ENCODE data around the gene PDS5A. TPM values are rescaled to one million over a fixed set of nuclear protein-coding genes. Genes with fewer than 3 reads are reported as not detected.

Gene PDS5A
- total and polyA plus RNA-seq, 7 donors: 14.2 to 34.0 (median 29.2) TPM

DNA sequence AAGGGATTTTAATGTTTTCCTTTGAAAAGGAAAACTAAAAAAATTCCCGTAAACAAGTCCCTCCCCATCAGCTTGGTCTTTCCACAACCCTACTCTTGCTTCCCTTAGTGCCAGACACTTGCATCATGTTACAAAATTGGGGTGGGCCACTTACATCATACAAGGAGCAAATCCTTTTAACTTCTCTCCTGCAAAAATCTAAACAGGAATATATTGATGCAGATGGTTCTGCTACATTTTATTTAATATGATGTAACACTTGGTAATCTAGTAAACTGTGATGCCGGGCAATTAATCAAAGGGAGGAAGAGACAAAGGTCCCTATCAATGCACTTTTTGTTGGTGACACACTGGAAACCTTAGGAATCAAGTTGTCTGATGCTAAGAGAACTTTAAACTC is 154.5 kb downstream of the PDS5A start:
- intact Hi-C loops (cut with DNase I): no loop called here
- WGBS, 3 donors: 62 to 68% (median 65%) methylated on average over 2 of the region's 2 CpGs
- peak in 1 of 4 donors; percentile 47 for ATAC-seq
- Histone ChIP-seq H3K4me1 (no peaks in the 10 kb centered on the region), H3K9me3 (no peaks in the 10 kb centered on the region), H3K27ac (no peak overlapping the region), H3K4me3 (no peak overlapping the region), H3K27me3 (ENCODE audit: insufficient read depth in 3 of 3, low read length in 2 of 3) (no peaks in the 10 kb centered on the region), H3K36me3 (ENCODE audit: insufficient read depth in 1 of 2, low read depth in 1 of 2) (peaks cover 0 to 25% of the 10 kb centered on the region in 2 donors)
- TF ChIP-seq, protein P1, sequence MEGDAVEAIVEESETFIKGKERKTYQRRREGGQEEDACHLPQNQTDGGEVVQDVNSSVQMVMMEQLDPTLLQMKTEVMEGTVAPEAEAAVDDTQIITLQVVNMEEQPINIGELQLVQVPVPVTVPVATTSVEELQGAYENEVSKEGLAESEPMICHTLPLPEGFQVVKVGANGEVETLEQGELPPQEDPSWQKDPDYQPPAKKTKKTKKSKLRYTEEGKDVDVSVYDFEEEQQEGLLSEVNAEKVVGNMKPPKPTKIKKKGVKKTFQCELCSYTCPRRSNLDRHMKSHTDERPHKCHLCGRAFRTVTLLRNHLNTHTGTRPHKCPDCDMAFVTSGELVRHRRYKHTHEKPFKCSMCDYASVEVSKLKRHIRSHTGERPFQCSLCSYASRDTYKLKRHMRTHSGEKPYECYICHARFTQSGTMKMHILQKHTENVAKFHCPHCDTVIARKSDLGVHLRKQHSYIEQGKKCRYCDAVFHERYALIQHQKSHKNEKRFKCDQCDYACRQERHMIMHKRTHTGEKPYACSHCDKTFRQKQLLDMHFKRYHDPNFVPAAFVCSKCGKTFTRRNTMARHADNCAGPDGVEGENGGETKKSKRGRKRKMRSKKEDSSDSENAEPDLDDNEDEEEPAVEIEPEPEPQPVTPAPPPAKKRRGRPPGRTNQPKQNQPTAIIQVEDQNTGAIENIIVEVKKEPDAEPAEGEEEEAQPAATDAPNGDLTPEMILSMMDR (IDR thresholded peaks at IDR 0.05): no peak
- no peak for DNase-seq

DNA sequence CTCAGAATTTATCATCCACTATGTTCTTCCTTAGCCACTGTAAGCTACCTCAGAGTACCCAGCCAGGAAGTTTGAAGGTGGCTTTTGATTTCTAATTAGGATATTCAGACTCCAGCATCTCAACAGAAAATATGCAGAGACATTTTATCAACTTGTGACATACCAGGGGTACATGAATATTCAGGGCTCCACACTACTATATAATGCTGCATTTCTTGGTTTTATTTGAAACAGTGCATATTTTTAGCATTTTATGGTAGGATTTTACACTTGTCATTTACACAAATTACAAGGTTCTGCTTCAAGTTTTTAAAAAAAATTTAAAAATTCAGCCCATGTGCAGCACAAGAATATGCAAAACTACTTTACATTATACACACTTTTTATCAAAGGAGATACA is 155.0 kb downstream of the PDS5A start:
- intact Hi-C loops (cut with DNase I): no loop called here
- Histone ChIP-seq H3K4me3 (no peak overlapping the region), H3K9me3 (no peaks in the 10 kb centered on the region), H3K36me3 (ENCODE audit: insufficient read depth in 1 of 2, low read depth in 1 of 2) (peaks cover 0 to 20% of the 10 kb centered on the region in 2 donors), H3K4me1 (no peaks in the 10 kb centered on the region), H3K27ac (no peak overlapping the region), H3K27me3 (ENCODE audit: insufficient read depth in 3 of 3, low read length in 2 of 3) (no peaks in the 10 kb centered on the region)
- ATAC-seq (no peak), DNase-seq (no peak)
- TF ChIP-seq, protein P1 (IDR thresholded peaks at IDR 0.05): no peak

DNA sequence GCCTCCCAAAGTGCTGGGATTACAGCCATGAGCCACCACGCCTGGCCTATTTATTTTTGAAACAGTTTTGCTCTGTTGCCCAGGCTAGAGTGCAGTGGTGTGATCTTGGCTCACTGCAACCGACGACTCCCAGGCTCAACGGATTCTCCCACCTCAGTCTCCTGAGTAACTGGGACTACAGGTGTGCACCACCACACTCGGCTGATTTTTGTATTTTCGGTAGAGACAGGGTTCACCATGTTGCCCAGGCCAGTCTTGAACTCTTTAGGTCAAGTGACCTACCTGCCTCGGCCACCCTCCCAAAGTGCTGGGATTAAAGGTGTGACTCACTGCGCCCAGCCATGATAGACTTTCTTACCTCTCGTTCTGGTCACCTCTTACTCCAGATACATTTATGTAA is 155.8 kb downstream of the PDS5A start:
- H3K36me3 ChIP-seq (ENCODE audit: insufficient read depth in 1 of 2, low read depth in 1 of 2): peaks cover 0 to 12% of the 10 kb centered on the region in 2 donors
- DNase-seq (no peak), ATAC-seq (no peak)
- TF ChIP-seq, protein P1 (IDR thresholded peaks at IDR 0.05): no peak
- intact Hi-C loops (cut with DNase I): no loop called here
- 96 to 98% (median 96%) methylated on average over 9 of the region's 9 CpGs for WGBS, 3 donors
- H3K4me3 ChIP-seq: no peak overlapping the region
- H3K4me1 ChIP-seq: no peaks in the 10 kb centered on the region
- H3K27ac ChIP-seq: no peak overlapping the region
- H3K9me3 ChIP-seq: no peaks in the 10 kb centered on the region
- H3K27me3 ChIP-seq (ENCODE audit: insufficient read depth in 3 of 3, low read length in 2 of 3): no peaks in the 10 kb centered on the region

DNA sequence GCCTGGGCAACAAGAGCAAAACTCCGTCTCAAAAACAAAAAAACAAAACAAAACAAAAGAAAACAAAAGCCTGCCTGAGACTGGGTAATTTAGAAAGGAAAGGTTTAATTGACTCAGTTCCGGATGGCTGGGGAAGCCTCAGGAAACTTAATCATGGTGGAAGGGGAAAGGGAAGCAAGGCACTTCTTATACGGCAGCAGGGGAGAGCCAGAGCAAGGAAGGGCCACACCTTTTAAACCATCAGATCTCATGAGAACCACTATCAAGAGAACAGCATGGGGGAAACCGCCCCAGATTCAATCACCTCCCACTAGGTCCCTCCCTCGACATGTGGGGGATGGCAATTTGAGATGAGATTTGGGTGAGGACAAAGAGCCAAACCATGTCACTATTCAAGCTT is 157.5 kb downstream of the PDS5A start:
- no peaks in the 10 kb centered on the region for H3K9me3 ChIP-seq
- TF ChIP-seq, protein P1 (IDR thresholded peaks at IDR 0.05): no peak
- DNase-seq: no peak
- H3K4me1 ChIP-seq: no peaks in the 10 kb centered on the region
- no peak overlapping the region for H3K27ac ChIP-seq
- 59 to 69% (median 60%) methylated on average over 5 of the region's 5 CpGs for WGBS, 3 donors
- intact Hi-C loops (cut with DNase I): no loop called here
- ATAC-seq: peak in 1 of 4 donors; percentile 49
- H3K27me3 ChIP-seq (ENCODE audit: insufficient read depth in 3 of 3, low read length in 2 of 3): no peaks in the 10 kb centered on the region
- H3K4me3 ChIP-seq: no peak overlapping the region
- H3K36me3 ChIP-seq (ENCODE audit: insufficient read depth in 1 of 2, low read depth in 1 of 2): peaks cover 0 to 5% of the 10 kb centered on the region in 2 donors

DNA sequence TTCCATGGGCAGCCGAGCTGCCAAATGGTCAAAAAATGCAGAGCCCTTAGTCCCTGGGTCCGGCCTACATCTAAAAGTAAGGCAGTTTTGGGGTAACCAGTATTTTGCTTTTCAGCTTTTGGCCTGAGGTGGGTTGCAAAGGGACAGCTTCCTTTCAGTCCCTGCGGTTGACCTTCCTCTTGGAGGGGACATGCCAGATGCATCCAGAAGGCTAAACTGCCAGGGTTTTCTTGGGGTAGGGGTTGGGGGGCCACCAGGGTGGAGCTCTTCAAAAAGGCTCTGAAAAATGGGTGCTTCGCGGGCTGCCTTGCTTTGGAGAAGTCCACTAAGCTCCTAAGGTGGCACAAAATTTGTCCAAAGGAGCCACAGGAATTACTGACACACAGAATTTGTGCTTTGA is 159.1 kb downstream of the PDS5A start:
- WGBS, 3 donors: 82 to 96% (median 92%) methylated on average over 5 of the region's 5 CpGs
- no peaks in the 10 kb centered on the region for H3K4me1 ChIP-seq
- no peaks in the 10 kb centered on the region for H3K9me3 ChIP-seq
- H3K27ac ChIP-seq: no peak overlapping the region
- ATAC-seq: no peak
- no peaks in the 10 kb centered on the region for H3K27me3 ChIP-seq (ENCODE audit: insufficient read depth in 3 of 3, low read length in 2 of 3)
- intact Hi-C loops (cut with DNase I): no loop called here
- TF ChIP-seq, protein P1 (IDR thresholded peaks at IDR 0.05): no peak
- no peak overlapping the region for H3K4me3 ChIP-seq
- no peak for DNase-seq
- H3K36me3 ChIP-seq (ENCODE audit: insufficient read depth in 1 of 2, low read depth in 1 of 2): no peaks in the 10 kb centered on the region
